Measurements from ENCODE around the gene VSTM4. TPM values are rescaled to one million over a fixed set of nuclear protein-coding genes. Genes with fewer than 3 reads are reported as not detected.

The VSTM4 gene
- total RNA-seq, 1 experiment from 2014 or later, result not detected

DNA sequence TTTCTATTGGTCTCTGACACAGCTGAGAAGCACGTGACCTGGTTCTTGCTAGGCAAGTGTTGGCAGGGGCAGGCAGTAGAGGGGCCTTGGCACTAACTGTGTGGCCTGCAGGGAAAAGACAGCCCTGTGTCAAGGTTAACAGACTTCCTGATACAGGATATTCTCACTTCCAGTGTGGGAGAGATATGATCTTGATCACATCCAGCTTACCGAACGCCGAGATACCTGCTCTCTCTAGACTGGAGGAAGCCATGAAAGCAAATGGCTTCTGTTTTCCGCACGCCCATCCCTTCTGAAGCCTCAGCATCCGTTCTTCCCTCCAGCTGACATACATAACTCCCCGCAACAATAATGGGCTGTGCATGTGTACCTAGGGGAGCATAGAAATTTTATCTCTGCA, 79.4 kb downstream of the VSTM4 start:
- CTCF ChIA-PET, result no interaction called here
- H3K9me3 ChIP-seq, result no peaks in the 10 kb centered on the region
- Mint-ChIP-seq H3K27me3 (ENCODE audit: insufficient read depth, unreplicated experiment) (peaks cover 12% of the 10 kb centered on the region), H3K9me3 (ENCODE audit: unreplicated experiment) (no peaks in the 10 kb centered on the region), H3K4me3 (ENCODE audit: unreplicated experiment) (no peak overlapping the region), H3K27ac (ENCODE audit: unreplicated experiment) (no peak overlapping the region), H3K4me1 (ENCODE audit: low read depth, unreplicated experiment) (no peaks in the 10 kb centered on the region), H3K36me3 (ENCODE audit: insufficient read depth, unreplicated experiment) (no peaks in the 10 kb centered on the region)
- intact Hi-C loops (cut with micrococcal nuclease; ENCODE audit: unreplicated experiment), result no loop called here
- no peak overlapping the region for H3K4me3 ChIP-seq (ENCODE audit: low read depth, low read length)
- TF ChIP-seq, protein P1, sequence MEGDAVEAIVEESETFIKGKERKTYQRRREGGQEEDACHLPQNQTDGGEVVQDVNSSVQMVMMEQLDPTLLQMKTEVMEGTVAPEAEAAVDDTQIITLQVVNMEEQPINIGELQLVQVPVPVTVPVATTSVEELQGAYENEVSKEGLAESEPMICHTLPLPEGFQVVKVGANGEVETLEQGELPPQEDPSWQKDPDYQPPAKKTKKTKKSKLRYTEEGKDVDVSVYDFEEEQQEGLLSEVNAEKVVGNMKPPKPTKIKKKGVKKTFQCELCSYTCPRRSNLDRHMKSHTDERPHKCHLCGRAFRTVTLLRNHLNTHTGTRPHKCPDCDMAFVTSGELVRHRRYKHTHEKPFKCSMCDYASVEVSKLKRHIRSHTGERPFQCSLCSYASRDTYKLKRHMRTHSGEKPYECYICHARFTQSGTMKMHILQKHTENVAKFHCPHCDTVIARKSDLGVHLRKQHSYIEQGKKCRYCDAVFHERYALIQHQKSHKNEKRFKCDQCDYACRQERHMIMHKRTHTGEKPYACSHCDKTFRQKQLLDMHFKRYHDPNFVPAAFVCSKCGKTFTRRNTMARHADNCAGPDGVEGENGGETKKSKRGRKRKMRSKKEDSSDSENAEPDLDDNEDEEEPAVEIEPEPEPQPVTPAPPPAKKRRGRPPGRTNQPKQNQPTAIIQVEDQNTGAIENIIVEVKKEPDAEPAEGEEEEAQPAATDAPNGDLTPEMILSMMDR (IDR thresholded peaks at IDR 0.05; ENCODE audit: insufficient read depth in 1 of 2, low read depth in 1 of 2, low read length in 1 of 2, severe bottlenecking in 1 of 2, unreplicated experiment in 1 of 2), result no peak
- no peak for DNase-seq
- BruUV-seq (replicated peaks), result no TSS peak
- no peaks in the 10 kb centered on the region for H3K36me3 ChIP-seq (ENCODE audit: control insufficient read depth, insufficient read depth, low read length)
- peaks cover 2% of the 10 kb centered on the region; the same call in 1 of the 2 replicates for H3K27me3 ChIP-seq (replicated peaks; ENCODE audit: control insufficient read depth, insufficient read depth, low read length)
- H3K4me1 ChIP-seq, result no peaks in the 10 kb centered on the region
- POLR2A ChIA-PET, result no interaction called here

DNA sequence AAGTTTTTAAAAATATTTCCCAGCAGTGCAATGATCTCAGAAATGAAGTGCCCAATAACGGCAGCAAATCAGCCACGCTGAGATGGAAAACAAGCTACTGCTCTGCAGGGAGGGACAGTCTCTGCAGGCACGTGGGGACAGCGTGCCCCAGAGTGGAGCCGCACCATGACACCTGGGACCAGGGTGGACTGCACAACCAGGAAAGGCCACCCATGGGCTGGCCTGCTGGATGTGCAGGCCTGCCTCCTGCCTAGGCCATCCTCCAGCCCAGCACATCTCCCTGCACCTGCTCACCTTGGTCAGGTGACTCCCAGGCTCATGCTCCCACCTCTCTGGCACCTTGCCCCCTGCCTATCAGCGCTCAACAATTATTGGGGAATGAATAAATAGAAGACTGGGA, 80.4 kb downstream of the VSTM4 start:
- peaks cover 2% of the 10 kb centered on the region; the same call in 1 of the 2 replicates for H3K27me3 ChIP-seq (replicated peaks; ENCODE audit: control insufficient read depth, insufficient read depth, low read length)
- BruUV-seq (replicated peaks), result no TSS peak
- no peaks in the 10 kb centered on the region for H3K9me3 Mint-ChIP-seq (ENCODE audit: unreplicated experiment)
- H3K4me1 ChIP-seq, result no peaks in the 10 kb centered on the region
- no peak overlapping the region for H3K27ac Mint-ChIP-seq (ENCODE audit: unreplicated experiment)
- intact Hi-C loops (cut with micrococcal nuclease; ENCODE audit: unreplicated experiment), result no loop called here
- H3K4me1 Mint-ChIP-seq (ENCODE audit: low read depth, unreplicated experiment), result no peaks in the 10 kb centered on the region
- H3K9me3 ChIP-seq, result no peaks in the 10 kb centered on the region
- TF ChIP-seq, protein P1 (IDR thresholded peaks at IDR 0.05; ENCODE audit: insufficient read depth in 1 of 2, low read depth in 1 of 2, low read length in 1 of 2, severe bottlenecking in 1 of 2, unreplicated experiment in 1 of 2), result no peak
- H3K36me3 Mint-ChIP-seq (ENCODE audit: insufficient read depth, unreplicated experiment), result no peaks in the 10 kb centered on the region
- ChIA-PET CTCF (interaction anchor here (0.5 kb wide), 1 partner anchor 312 kb away, joined by 5 read pairs; no protein-coding TSS in a partner anchor), POLR2A (no interaction called here)
- DNase-seq, result no peak
- H3K4me3 ChIP-seq (ENCODE audit: low read depth, low read length), result no peak overlapping the region
- H3K36me3 ChIP-seq (ENCODE audit: control insufficient read depth, insufficient read depth, low read length), result no peaks in the 10 kb centered on the region
- no peak overlapping the region for H3K4me3 Mint-ChIP-seq (ENCODE audit: unreplicated experiment)
- peaks cover 12% of the 10 kb centered on the region for H3K27me3 Mint-ChIP-seq (ENCODE audit: insufficient read depth, unreplicated experiment)

DNA sequence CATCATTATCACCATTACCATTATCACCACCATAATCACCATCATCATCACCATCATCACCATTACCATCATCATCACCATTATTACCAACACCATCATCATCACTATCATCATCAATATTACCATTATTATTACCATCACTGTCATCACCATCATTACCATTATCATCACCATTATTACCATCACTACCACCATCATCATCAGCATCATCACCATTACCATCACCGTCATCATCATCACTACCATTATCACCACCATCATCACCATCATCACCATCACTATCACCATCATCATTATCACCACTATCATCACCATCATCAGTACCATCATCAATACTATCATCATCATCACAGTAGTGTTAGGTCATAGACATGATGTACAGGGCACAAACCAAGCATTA, 81.4 kb downstream of the VSTM4 start:
- no peaks in the 10 kb centered on the region for H3K36me3 Mint-ChIP-seq (ENCODE audit: insufficient read depth, unreplicated experiment)
- no peak overlapping the region for H3K27ac Mint-ChIP-seq (ENCODE audit: unreplicated experiment)
- CTCF ChIA-PET, result no interaction called here

More for the DNA sequence above, 81.4 kb downstream of the VSTM4 start:
- no peak overlapping the region for H3K4me3 ChIP-seq (ENCODE audit: low read depth, low read length)
- intact Hi-C loops (cut with micrococcal nuclease; ENCODE audit: unreplicated experiment), result no loop called here
- Mint-ChIP-seq H3K4me3 (ENCODE audit: unreplicated experiment) (no peak overlapping the region), H3K27me3 (ENCODE audit: insufficient read depth, unreplicated experiment) (peaks cover 9% of the 10 kb centered on the region), H3K9me3 (ENCODE audit: unreplicated experiment) (no peaks in the 10 kb centered on the region), H3K4me1 (ENCODE audit: low read depth, unreplicated experiment) (no peaks in the 10 kb centered on the region)
- no TSS peak for BruUV-seq (replicated peaks)
- no peaks in the 10 kb centered on the region for H3K36me3 ChIP-seq (ENCODE audit: control insufficient read depth, insufficient read depth, low read length)
- TF ChIP-seq, protein P1 (IDR thresholded peaks at IDR 0.05; ENCODE audit: insufficient read depth in 1 of 2, low read depth in 1 of 2, low read length in 1 of 2, severe bottlenecking in 1 of 2, unreplicated experiment in 1 of 2), result no peak
- H3K27me3 ChIP-seq (replicated peaks; ENCODE audit: control insufficient read depth, insufficient read depth, low read length), result peaks cover 2% of the 10 kb centered on the region; the same call in 1 of the 2 replicates
- POLR2A ChIA-PET, result no interaction called here
- no peaks in the 10 kb centered on the region for H3K9me3 ChIP-seq
- DNase-seq, result no peak
- H3K4me1 ChIP-seq, result no peaks in the 10 kb centered on the region
